Epithelial cell of proximal tubule (primary cell): ENCODE results near the gene RASD1. TPM values are rescaled to one million over a fixed set of nuclear protein-coding genes. Genes with fewer than 3 reads are reported as not detected.

Experiments
- DNase-seq: peaks from one replicate; pipeline ENCODE4 v3.0.0-alpha.2; 2011; ENCODE audit warnings: low read depth
- H3K4me3 ChIP-seq: 2 replicates; pipeline ENCODE4 v1.5.1; 2011; ENCODE audit warnings: low read depth, mild to moderate bottlenecking, low read length
- CTCF ChIP-seq: conservative IDR thresholded peaks from 2 replicates; pipeline ENCODE4 v1.5.1; 2012; ENCODE audit warnings: low read depth, mild to moderate bottlenecking, low read length
- total RNA-seq: library from RNA; depleted of rRNA; stranded (reverse); fragments of >200 nt; gene quantifications from 2 replicates; pipeline ENCODE4 v1.2.3, GENCODE V29; 2015

Gene RASD1
- total RNA-seq, 1 donor from 2014 or later, result 1.2 TPM

- no peak overlapping the region for H3K4me3 ChIP-seq
- DNase-seq, result no peak
- TF ChIP-seq CTCF, result no peak
Observed at GRCh38 chr17:17540278-17540906, 44.2 kb upstream of the RASD1 start.

- H3K4me3 ChIP-seq, result no peak overlapping the region
- DNase-seq, result no peak
- TF ChIP-seq CTCF, result no peak
Observed at GRCh38 chr17:17539591-17539990, 43.4 kb upstream of the RASD1 start.

- no peak for DNase-seq
- H3K4me3 ChIP-seq, result no peak overlapping the region
- TF ChIP-seq CTCF, result no peak
Observed at GRCh38 chr17:17538417-17539391, 42.5 kb upstream of the RASD1 start.

GRCh38 chr17:17537311-17538099 is 41.3 kb upstream of the RASD1 start:
- H3K4me3 ChIP-seq, result no peak overlapping the region
- no peak for DNase-seq
- TF ChIP-seq CTCF, result no peak

- H3K4me3 ChIP-seq, result no peak overlapping the region
- TF ChIP-seq CTCF, result no peak
- DNase-seq, result no peak
Observed at GRCh38 chr17:17536702-17537101, 40.5 kb upstream of the RASD1 start.

GRCh38 chr17:17535957-17536356 is 39.8 kb upstream of the RASD1 start:
- DNase-seq, result no peak
- no peak for TF ChIP-seq CTCF
- no peak overlapping the region for H3K4me3 ChIP-seq
